ENCODE measurements around the gene PIRT.

Gene PIRT

DNA sequence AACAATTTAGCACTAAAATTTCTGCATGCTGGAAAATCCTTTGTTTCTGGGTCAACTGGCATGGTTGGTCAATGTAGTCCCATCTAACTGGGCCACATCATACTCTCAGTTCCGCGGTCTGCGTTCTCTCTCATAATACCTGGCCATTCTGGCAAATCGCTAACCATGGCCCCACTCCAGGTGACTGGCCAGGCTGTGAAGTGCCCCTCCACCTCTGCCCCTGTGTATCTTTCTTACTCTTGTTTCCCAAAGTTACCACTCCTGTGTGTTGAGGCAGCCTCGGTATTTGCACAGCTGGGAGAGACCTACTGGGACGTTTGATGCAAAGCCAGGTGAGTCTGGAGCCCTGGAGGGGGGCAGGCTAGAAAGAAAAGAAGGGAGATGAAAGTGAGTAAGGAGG, 32.0 kb downstream of the PIRT start:
- Mint-ChIP-seq H3K4me3 (no peak overlapping the region), H3K9me3 (no peaks in the 10 kb centered on the region), H3K27me3 (no peaks in the 10 kb centered on the region), H3K36me3 (no peaks in the 10 kb centered on the region), H3K4me1 (no peaks in the 10 kb centered on the region), H3K27ac (no peak overlapping the region)
- DNase-seq: no peak
- CTCF ChIA-PET: no interaction called here

DNA sequence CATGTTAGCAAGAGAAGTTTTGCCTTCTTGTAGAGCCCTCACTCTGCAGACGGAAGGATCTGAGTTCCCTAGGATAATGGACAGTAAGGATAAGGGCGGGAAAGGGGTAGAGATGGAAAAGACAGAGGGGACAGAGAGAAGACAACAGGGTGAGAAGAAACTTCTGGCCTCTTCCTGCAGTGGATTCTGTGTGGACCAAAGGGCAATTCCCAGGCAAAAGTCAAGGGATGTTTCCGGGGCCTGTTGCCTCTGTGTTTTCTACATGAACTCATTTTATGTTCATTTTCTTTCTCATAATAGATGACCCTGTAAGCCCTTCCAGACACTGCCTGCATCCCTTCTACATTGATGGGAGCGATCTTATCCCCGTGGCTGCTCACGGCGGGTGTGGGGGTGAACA, 33.3 kb downstream of the PIRT start:
- CTCF ChIA-PET: no interaction called here
- H3K27me3 Mint-ChIP-seq: no peaks in the 10 kb centered on the region
- no peak overlapping the region for H3K4me3 Mint-ChIP-seq
- no peaks in the 10 kb centered on the region for H3K4me1 Mint-ChIP-seq
- H3K9me3 Mint-ChIP-seq: no peaks in the 10 kb centered on the region
- H3K27ac Mint-ChIP-seq: no peak overlapping the region
- H3K36me3 Mint-ChIP-seq: no peaks in the 10 kb centered on the region
- DNase-seq: no peak

DNA sequence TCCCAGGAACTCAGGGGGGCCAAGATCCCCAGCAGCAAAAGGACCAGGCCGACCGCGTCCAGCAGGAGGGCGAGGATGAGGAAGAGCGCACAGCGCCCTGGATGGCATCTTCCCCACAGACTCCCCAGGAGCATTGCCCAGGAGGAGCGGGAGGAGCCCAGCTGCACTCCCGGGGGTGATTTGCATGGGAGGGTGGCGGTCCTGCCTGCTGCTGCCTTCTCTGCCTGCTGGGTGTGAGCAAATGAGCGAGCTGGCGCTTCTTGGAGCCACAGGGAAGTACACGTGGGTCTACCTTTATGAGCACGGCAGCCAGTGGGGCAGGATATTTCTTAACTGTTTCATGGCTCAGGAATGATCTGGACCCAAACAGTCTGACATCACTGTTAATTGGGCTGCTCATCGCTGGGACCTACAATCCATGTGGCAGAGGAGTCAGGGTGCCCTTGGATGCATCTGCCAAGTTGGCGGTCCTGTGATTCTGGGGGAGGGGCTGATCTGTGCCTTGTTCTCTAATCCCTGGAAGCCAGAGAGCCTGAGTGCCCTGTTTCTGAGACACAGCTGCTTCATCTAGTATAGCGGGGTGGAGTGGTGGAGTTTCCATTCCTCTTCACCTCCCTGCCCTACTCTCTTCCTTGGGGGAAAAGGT, 33.9 kb downstream of the PIRT start, which contains the start of gene TMEM238L:
TSS of gene TMEM238L (minus strand) at position 270 of the 646 bp plus-strand sequence. CDS start at position 134, 136 bp downstream.
- no peaks in the 10 kb centered on the region for H3K27me3 Mint-ChIP-seq
- no peak within 1 kb of the TSS for H3K4me3 Mint-ChIP-seq
- CTCF ChIA-PET: no interaction called here
- DNase-seq: no peak
- H3K27ac Mint-ChIP-seq: no peak within 1 kb of the TSS
- H3K36me3 Mint-ChIP-seq: no peaks in the 10 kb centered on the region
- no peaks in the 10 kb centered on the region for H3K4me1 Mint-ChIP-seq
- no peaks in the 10 kb centered on the region for H3K9me3 Mint-ChIP-seq

DNA sequence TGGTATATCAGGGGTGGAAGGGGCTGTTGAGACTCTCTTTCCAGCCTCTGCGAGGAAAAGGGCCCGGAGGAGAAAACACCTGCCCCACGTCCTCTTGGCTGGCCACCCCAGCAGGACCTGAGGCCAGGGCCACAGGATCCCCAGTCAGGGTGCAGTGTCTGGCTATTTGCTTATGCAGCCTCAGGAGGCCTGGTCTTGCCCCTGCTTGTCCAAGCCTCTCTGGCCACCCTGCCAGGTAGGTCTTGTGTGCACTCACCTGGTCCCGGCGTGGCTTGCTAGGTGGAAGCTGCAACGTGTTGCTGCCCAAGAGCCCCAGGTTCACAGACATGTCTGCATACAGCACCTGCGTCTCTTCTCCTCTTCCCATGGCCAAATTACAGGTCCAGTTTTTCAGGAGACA, 34.5 kb downstream of the PIRT start:
- H3K27ac Mint-ChIP-seq: no peak overlapping the region

DNA sequence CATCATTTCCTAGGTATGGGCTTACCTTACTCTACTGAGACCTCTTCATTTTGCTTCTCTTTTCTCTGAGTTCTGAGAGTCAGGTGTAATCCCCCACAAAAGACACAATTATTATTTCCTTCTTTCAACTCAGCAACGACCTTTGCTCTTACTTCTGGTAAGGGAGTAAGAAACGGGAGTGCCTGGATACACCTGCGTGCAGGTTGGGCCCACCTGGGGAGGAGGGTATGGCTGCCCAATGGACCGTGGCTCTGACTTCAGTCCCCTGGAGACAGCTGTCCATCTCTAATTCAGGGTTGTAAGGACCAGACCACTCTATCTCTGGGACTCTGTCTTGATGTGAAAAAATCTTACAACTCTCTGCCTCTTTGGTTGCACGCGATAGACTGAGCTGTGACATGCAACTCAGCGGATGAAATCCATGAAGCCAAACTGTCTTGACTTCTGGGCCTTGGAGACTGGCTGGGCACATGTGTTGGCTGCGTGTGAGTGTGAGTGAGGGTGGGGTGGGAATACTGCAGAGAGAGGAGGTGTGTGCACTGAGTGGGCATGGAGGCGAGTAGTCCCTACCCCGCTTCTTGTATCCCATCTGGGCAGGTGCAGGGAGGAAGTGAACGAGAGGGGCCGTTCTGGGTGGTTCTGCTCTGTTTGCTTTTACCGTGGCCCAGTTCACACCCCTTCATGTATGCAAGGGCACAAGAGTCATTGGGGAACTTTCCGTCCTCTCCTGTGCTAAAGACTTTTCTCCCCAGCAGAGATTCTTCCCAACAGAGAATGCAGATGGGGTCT, 35.2 kb downstream of the PIRT start:
- Mint-ChIP-seq H3K4me3 (no peak overlapping the region), H3K27ac (no peak overlapping the region), H3K4me1 (no peaks in the 10 kb centered on the region), H3K27me3 (no peaks in the 10 kb centered on the region), H3K9me3 (no peaks in the 10 kb centered on the region), H3K36me3 (no peaks in the 10 kb centered on the region)
- CTCF ChIA-PET: no interaction called here
- DNase-seq: no peak

More for the DNA sequence above, 34.5 kb downstream of the PIRT start:
- no peak overlapping the region for H3K4me3 Mint-ChIP-seq
- no peaks in the 10 kb centered on the region for H3K27me3 Mint-ChIP-seq
- H3K36me3 Mint-ChIP-seq: no peaks in the 10 kb centered on the region
- H3K4me1 Mint-ChIP-seq: no peaks in the 10 kb centered on the region
- CTCF ChIA-PET: no interaction called here
- no peak for DNase-seq
- H3K9me3 Mint-ChIP-seq: no peaks in the 10 kb centered on the region

DNA sequence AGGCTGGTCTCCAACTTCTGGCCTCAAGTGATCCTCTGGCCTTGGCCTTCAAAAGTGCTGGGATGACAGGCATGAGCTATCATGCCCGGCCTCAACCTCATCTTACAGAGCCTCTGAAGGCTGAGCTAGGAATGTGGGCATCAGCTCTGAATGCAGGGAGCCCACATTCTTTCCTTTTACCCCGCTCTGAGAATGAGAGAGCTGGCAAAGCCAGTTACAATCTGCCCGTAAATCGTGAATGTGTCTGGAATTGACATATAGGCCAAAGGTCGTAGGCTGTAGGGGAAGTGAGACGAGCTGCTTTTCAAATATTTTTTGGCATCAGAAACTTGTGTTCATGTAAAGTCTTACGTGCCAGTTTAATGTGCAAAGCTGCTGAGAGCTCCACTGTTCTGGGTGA, 38.5 kb downstream of the PIRT start:
- H3K27ac Mint-ChIP-seq: no peak overlapping the region
- no peak overlapping the region for H3K4me3 Mint-ChIP-seq

DNA sequence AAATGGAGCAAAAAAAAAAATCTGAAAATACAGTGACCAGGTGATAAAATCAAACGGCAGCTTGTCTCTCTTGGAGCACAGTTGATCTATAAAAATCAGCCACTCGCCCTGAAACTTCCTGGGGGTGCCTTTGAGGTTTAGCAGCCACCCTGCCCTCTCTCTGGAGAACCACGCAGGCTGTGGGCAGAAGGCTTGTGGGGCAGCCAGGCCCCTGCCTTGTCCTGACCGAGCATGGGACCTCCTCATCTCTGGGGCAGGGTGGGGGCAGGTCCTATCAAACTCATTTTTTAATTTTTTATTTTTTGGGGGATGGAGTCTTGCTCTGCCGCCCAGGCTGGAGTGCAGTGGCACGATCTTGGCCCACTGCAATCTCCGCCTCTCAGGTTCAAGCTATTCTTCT, 39.0 kb downstream of the PIRT start:
- CTCF ChIA-PET: no interaction called here
- H3K4me1 Mint-ChIP-seq: no peaks in the 10 kb centered on the region
- no peak overlapping the region for H3K27ac Mint-ChIP-seq
- no peaks in the 10 kb centered on the region for H3K36me3 Mint-ChIP-seq
- no peaks in the 10 kb centered on the region for H3K9me3 Mint-ChIP-seq
- H3K4me3 Mint-ChIP-seq: no peak overlapping the region
- no peak for DNase-seq
- H3K27me3 Mint-ChIP-seq: no peaks in the 10 kb centered on the region

More for the DNA sequence above, 38.5 kb downstream of the PIRT start:
- Mint-ChIP-seq H3K4me1 (no peaks in the 10 kb centered on the region), H3K9me3 (no peaks in the 10 kb centered on the region), H3K36me3 (no peaks in the 10 kb centered on the region), H3K27me3 (no peaks in the 10 kb centered on the region)
- no peak for DNase-seq
- CTCF ChIA-PET: no interaction called here

DNA sequence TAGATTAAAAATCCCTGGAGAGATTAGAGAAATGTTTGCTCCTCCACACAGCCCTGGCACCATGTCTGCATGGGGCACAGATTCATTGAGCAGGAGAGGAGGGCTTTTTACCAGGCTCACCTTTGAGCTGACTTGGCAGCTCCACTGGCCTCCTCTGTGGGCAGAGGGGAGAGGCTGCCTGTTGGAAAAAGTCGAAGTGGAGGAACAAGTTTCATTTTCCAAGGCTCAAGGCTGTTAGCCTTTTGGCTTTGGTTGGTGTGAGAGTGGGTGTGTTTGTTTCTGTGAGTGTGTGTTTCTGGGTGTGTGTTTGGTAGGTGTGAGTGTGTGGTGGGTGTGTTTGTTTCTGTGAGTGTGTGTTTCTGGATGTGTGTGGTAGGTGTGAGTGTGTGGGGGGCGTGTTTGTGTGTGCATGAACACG, 39.5 kb downstream of the PIRT start:
- Mint-ChIP-seq H3K9me3 (no peaks in the 10 kb centered on the region), H3K4me3 (no peak overlapping the region), H3K36me3 (no peaks in the 10 kb centered on the region), H3K27me3 (no peaks in the 10 kb centered on the region), H3K4me1 (no peaks in the 10 kb centered on the region), H3K27ac (no peak overlapping the region)
- DNase-seq: no peak
- CTCF ChIA-PET: no interaction called here

DNA sequence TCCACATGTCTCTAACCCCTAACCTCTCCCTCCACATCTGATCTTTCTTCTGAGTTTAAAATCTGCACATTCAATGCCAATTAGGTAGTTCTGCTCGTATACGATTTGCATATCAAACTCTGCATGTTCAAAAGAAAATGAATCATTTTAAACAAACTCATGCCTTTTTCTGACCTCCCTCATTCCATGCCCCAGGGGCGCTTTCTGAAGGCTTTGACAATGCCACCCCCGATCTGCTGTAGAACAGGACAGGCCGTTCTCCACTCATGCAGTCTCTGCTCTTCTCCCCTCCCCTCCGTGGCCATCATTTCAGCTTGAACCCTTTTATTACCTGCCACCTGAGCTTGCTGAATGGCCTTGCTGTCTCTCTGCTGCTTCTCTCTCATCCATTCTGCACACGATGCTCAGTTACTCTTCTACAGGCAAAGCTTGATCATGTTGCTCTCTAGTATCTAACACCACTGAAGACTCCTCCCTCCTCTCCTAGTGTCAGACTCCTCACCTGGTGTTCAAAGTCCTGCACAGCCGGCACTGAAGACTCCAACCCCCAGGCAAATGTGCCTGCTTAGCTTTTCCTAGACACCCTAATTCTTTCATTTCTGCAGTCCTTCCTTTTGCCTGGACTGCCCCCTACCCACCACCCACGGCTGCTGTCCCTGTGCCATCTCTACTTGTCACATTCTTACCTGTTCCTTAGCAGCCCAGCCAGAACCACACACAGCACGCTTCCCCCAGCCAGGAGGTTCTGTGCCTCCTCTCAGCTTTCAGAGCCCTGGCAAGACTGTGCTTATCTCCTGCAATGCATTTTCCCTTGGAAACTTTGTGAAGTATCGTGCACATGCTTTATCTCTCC, 40.2 kb downstream of the PIRT start:
- Mint-ChIP-seq H3K36me3 (no peaks in the 10 kb centered on the region), H3K9me3 (no peaks in the 10 kb centered on the region), H3K27me3 (no peaks in the 10 kb centered on the region), H3K27ac (no peak overlapping the region), H3K4me1 (no peaks in the 10 kb centered on the region), H3K4me3 (no peak overlapping the region)
- CTCF ChIA-PET: no interaction called here
- DNase-seq: no peak

DNA sequence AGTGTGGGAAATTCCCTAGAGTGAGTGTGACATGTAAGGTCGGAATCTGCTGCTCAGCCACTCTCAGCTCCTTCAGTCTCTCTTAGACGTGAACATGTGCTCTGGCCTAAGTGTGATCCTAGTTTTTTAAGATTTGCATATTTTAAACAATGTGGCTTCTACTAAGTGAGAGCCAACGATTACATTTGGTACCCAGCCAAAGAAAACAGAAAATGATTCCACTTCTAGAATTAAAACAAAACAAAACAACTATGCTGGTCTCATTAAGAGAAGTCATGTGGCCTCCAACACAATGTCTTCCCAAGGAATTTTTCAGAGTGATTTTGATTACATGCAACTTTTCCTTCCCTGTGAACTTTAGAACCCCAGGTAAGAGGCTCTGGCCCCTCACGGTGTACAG, 44.1 kb downstream of the PIRT start:
- no peak for DNase-seq
- Mint-ChIP-seq H3K27me3 (no peaks in the 10 kb centered on the region), H3K4me1 (no peaks in the 10 kb centered on the region), H3K4me3 (no peak overlapping the region), H3K27ac (no peak overlapping the region), H3K36me3 (no peaks in the 10 kb centered on the region), H3K9me3 (no peaks in the 10 kb centered on the region)
- CTCF ChIA-PET: no interaction called here

DNA sequence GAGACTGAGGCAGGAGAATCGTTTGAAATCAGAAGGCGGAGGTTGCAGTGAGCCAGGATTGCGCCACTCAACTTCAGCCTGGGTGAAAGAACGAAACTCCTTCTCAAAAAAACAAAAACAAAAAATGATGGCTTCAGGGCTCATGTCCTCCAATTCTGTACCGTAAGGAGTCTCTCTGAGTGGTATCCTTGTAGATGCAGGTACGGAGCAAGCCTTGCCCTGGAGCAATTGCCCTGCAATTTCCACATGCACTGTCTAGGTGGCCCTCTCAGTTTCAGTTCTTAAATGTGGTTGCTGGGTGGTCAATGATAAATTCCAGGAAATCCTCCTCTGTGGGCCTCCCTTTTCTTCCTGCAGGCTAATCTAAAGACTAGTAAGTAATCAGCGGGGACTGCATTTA, 44.6 kb downstream of the PIRT start:
- H3K27me3 Mint-ChIP-seq: no peaks in the 10 kb centered on the region
- no peaks in the 10 kb centered on the region for H3K4me1 Mint-ChIP-seq
- no peaks in the 10 kb centered on the region for H3K9me3 Mint-ChIP-seq
- no peak for DNase-seq
- H3K36me3 Mint-ChIP-seq: no peaks in the 10 kb centered on the region
- no peak overlapping the region for H3K27ac Mint-ChIP-seq
- H3K4me3 Mint-ChIP-seq: no peak overlapping the region
- CTCF ChIA-PET: no interaction called here

DNA sequence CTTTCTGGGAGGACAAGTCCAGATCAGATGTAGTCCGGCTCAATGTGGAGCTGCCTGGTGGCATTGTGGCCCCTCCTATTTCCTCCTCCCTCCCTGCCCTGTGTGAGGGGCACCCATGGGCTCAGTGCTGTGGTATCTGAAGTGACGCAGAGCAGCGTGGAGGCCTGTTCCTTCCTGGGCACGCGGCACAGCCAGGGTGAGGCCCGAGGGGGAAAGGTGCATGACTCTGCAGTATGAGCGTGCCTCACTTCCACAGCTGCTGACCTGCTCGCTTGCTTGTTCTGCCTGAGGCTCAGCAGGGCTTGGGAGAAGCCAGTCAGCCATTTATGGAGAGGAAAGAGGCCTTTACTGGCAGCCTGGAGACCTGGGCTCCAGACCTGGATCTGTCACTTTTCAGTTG, 45.7 kb downstream of the PIRT start:
- CTCF ChIA-PET: interaction anchor here (1.5 kb wide), 1 partner anchor 19 kb away, joined by 3 read pairs; no protein-coding TSS in a partner anchor
- no peak for DNase-seq

DNA sequence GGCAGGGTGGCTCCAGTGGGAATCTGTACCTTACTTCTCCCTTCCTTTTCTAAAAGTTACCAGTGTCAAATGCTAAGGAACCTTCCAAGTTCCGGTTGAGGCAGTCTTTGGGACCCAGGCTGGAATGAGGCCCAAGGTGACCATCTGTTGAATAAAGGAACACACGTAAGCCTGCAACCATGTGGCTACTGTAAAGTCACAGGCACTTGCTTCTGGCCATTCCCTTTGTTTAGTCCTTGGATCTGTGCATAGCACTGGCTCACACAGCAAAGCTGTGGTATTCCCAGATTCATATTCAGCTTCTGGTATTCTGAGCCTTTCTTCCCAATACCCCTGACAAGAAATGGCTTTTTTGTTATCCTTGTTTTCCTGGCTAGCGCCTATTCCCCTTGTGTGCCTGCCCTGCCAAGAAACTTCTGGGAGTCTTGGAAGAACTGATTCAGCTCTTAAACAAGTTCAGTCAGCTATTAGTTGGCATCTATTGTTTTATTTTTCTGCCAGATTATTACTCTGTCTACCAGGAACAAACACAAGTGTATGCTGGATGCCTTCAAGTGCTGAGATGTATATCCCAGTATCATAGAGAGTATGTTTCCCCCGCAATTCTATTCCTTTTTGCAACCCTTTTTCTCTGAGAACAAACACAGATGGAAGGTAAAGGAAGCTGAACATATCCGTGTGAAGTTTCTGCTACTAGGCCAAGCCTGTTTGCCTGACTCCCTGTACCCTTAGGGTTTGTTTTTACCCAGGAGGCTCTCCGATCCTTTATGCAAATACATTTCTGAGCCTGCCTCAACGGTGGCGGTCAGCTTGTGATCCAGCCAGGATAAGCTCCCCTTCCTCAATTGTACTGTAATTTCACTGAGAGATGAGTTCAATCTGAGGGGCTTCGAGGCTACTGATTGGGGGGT, 47.1 kb downstream of the PIRT start:
- no peak overlapping the region for H3K27ac Mint-ChIP-seq
- CTCF ChIA-PET: interaction anchor here (1.5 kb wide), 1 partner anchor 18 kb away, joined by 3 read pairs; no protein-coding TSS in a partner anchor
- no peaks in the 10 kb centered on the region for H3K9me3 Mint-ChIP-seq
- H3K36me3 Mint-ChIP-seq: no peaks in the 10 kb centered on the region
- no peak for DNase-seq
- H3K4me3 Mint-ChIP-seq: no peak overlapping the region
- no peaks in the 10 kb centered on the region for H3K4me1 Mint-ChIP-seq
- H3K27me3 Mint-ChIP-seq: no peaks in the 10 kb centered on the region

More for the DNA sequence above, 45.7 kb downstream of the PIRT start:
- H3K4me3 Mint-ChIP-seq: no peak overlapping the region
- no peaks in the 10 kb centered on the region for H3K36me3 Mint-ChIP-seq
- H3K27me3 Mint-ChIP-seq: no peaks in the 10 kb centered on the region
- no peak overlapping the region for H3K27ac Mint-ChIP-seq
- H3K9me3 Mint-ChIP-seq: no peaks in the 10 kb centered on the region
- H3K4me1 Mint-ChIP-seq: no peaks in the 10 kb centered on the region
